GM13977 (cell line): Measurements from ENCODE around the gene L3MBTL2.

ENCODE experiments used
- DNase-seq: peaks from one replicate; pipeline ENCODE4 v3.0.0; 2012; ENCODE audit warnings: low spot score
- CTCF ChIP-seq: IDR thresholded peaks from 2 replicates; pipeline ENCODE4 v1.5.1; 2012; ENCODE audit warnings: mild to moderate bottlenecking, control low read depth; ENCODE audit not compliant: insufficient read depth; ENCODE audit errors: extremely low read depth, missing control alignments
- in situ Hi-C: fragments of 300-500 bp; cut with MboI; formaldehyde crosslinking; loops from one replicate; pipeline ENCODE4 v1.12.0; 2022; ENCODE audit warnings: low sequenced_read_pairs, low pct_unique_long_range_greater_than_20kb, mixed read lengths, inconsistent platforms; ENCODE audit not compliant: unreplicated experiment

Gene L3MBTL2

GRCh38 chr22:41247703-41248102 is 42.6 kb downstream of the L3MBTL2 start:
- TF ChIP-seq CTCF, result no peak
- no peak for DNase-seq
- in situ Hi-C loops, result no loop called here

GRCh38 chr22:41248314-41248713 is 43.2 kb downstream of the L3MBTL2 start:
- DNase-seq, result no peak
- in situ Hi-C loops, result no loop called here
- TF ChIP-seq CTCF, result no peak

- in situ Hi-C loops, result no loop called here
- DNase-seq, result no peak
- TF ChIP-seq CTCF, result no peak
Measured at GRCh38 chr22:41248758-41249157, 43.6 kb downstream of the L3MBTL2 start.

- no peak for TF ChIP-seq CTCF
- in situ Hi-C loops, result no loop called here
- no peak for DNase-seq
Measured at GRCh38 chr22:41249442-41249841, 44.3 kb downstream of the L3MBTL2 start.

- no peak for DNase-seq
- no peak for TF ChIP-seq CTCF
- in situ Hi-C loops, result no loop called here
Measured at GRCh38 chr22:41250127-41250526, 45.0 kb downstream of the L3MBTL2 start.

- no peak for DNase-seq
- in situ Hi-C loops, result no loop called here
- no peak for TF ChIP-seq CTCF
Measured at GRCh38 chr22:41252365-41252764, 47.3 kb downstream of the L3MBTL2 start.

- no peak for TF ChIP-seq CTCF
- in situ Hi-C loops, result no loop called here
- DNase-seq, result no peak
Measured at GRCh38 chr22:41254230-41254629, 49.1 kb downstream of the L3MBTL2 start.
